Measurements from ENCODE around the gene UBL5.
"Not testable (repeated sequence)": the region's sequence is repeated elsewhere in the genome, so short reads cannot be mapped to it uniquely, and the experiment has no call there.

The UBL5 gene

DNA sequence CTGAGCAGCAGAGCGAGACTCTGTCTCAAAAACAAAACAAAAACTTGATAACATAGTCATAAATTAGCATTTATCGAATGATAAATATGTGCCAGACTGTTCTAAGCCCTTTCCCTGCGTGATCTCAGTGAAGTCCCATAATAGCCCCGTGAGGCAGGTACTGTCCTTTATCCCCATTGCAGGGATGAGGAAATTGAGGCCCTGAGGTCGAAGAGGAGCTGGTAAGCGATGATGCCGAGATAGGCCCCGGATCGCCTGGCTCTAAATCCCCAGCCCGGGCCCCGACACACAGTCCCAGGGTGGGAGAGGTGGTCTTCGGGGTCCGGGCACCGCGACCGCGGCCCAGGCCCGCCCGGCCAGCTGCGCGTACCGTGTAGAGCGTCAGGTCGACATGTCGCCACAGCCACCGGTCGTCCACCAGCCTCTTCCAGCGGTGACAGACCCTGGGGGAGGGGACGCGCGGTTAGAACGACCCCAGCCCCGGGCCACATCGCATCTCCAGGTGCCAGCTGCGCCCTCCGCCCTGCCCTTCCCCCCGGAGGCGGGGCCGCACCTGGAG is 9.5 kb upstream of the UBL5 start:
- in situ Hi-C loops (cut with MboI; ENCODE audit: low pct_unique_long_range_greater_than_20kb, low sequenced_read_pairs, unreplicated experiment) = no loop called here
- DNase-seq (ENCODE audit: low spot score) = no peak
- TF ChIP-seq, protein P1, sequence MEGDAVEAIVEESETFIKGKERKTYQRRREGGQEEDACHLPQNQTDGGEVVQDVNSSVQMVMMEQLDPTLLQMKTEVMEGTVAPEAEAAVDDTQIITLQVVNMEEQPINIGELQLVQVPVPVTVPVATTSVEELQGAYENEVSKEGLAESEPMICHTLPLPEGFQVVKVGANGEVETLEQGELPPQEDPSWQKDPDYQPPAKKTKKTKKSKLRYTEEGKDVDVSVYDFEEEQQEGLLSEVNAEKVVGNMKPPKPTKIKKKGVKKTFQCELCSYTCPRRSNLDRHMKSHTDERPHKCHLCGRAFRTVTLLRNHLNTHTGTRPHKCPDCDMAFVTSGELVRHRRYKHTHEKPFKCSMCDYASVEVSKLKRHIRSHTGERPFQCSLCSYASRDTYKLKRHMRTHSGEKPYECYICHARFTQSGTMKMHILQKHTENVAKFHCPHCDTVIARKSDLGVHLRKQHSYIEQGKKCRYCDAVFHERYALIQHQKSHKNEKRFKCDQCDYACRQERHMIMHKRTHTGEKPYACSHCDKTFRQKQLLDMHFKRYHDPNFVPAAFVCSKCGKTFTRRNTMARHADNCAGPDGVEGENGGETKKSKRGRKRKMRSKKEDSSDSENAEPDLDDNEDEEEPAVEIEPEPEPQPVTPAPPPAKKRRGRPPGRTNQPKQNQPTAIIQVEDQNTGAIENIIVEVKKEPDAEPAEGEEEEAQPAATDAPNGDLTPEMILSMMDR (IDR thresholded peaks at IDR 0.05; ENCODE audit: extremely low read depth, insufficient read depth, missing control alignments) = no peak

DNA sequence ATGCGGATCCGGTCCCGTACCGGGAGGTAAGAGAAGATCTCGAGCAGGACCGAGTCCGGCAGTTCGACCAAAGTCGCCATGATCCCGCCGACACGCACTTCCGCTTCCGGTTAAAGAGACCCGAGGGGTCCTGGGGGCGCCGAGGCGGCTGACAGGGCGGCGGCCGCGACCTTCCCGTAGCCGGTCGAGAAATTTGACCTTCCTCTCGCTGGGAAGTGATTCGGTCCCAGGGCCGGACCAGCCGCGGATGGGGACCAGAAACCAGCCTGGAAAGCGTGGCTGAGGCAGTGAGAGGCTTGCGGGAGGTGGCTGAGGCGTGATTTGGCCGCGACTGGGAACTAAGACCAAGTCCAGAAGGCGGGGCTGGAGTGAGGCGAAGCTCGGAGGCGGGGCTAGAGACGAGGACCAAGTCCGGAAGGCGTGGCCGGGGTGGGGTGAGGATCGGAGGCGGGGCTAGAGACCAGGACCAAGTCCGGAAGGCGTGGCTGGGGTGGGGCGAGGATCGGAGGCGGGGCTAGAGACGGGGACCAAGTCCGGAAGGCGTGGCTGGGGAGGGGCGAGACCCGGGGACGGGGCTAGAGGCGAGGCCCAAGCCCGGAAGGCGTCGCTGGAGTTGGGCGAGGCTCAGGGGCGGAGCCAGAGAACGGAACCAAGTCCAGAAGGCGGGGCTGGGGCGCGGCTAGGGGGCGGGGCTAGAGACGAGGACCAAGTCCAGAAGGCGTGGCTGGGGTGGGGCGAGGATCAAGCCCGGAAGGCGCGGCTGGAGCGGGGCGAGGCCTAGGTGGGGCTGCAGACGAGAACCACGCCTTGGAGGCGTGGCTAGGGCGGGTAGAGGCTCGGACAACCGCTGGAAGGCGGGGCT is 8.8 kb upstream of the UBL5 start, which contains the start of gene FBXL12:
Gene FBXL12 (minus strand): TSS at position 346 of the 862 bp plus-strand sequence. CDS start 266 bp downstream, at position 80.
- in situ Hi-C loops (cut with MboI; ENCODE audit: low pct_unique_long_range_greater_than_20kb, low sequenced_read_pairs, unreplicated experiment) = no loop called here
- peak; percentile 98 for DNase-seq (ENCODE audit: low spot score)
- TF ChIP-seq, protein P1 (IDR thresholded peaks at IDR 0.05; ENCODE audit: extremely low read depth, insufficient read depth, missing control alignments) = no peak

DNA sequence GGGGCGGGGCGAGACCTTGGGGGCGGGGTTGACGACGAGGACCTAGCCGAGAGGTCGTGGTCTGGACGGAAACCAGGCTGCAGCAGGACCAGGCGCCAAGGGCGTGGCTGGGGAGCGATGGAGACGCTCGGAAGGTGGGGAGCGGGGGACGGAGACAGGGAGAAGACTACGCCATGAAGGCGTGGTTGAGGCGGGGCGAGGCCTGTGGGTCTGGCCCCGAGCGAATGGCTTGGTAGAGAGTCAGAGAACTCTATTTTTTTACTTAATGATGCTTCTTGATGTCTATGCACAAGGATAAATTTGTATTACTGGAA is 8.2 kb upstream of the UBL5 start:
- TF ChIP-seq, protein P1 (IDR thresholded peaks at IDR 0.05; ENCODE audit: extremely low read depth, insufficient read depth, missing control alignments) = no peak

DNA sequence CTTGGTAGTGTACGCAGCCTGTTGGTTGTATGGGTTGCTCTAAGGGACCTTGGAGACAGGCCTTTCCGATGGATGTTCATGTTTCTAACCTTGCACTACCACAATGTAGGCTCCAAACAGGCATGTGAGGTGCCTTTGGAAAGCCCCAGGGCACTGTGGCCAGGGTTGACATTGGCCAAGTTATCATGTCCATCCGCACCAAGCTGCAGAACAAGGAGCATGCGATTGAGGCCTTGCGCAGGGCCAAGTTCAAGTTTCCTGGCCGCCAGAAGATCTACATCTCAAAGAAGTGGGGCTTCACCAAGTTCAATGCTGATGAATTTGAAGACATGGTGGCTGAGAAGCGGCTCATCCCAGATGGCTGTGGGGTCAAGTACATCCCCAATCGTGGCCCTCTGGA is 7.7 kb upstream of the UBL5 start:
- DNase-seq (ENCODE audit: low spot score); in situ Hi-C loops (cut with MboI; ENCODE audit: low pct_unique_long_range_greater_than_20kb, low sequenced_read_pairs, unreplicated experiment): not testable (repeated sequence)

More for the DNA sequence above, 8.2 kb upstream of the UBL5 start:
- no peak for DNase-seq (ENCODE audit: low spot score)
- in situ Hi-C loops (cut with MboI; ENCODE audit: low pct_unique_long_range_greater_than_20kb, low sequenced_read_pairs, unreplicated experiment) = no loop called here

DNA sequence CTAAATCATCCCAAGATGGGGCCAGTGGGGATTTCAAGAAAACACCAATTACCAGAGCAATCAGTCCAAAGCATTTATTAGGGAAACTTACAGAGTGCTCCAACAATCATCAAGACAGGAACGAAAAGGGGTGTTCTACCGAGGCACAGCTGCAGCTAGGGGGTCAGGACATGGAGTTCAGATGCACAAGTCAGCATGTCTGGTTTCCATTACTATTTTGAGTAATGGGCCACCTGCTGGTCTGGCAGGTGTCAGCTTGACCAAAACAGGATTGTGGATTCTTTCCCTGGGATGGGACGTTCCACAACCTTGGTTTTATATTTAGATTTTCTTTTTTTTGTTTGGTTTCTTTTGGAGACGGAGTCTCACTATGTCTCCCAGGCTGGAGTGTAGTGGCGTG is 3.9 kb upstream of the UBL5 start:
- in situ Hi-C loops (cut with MboI; ENCODE audit: low pct_unique_long_range_greater_than_20kb, low sequenced_read_pairs, unreplicated experiment) = no loop called here
- no peak for DNase-seq (ENCODE audit: low spot score)
- TF ChIP-seq, protein P1 (IDR thresholded peaks at IDR 0.05; ENCODE audit: extremely low read depth, insufficient read depth, missing control alignments) = no peak

DNA sequence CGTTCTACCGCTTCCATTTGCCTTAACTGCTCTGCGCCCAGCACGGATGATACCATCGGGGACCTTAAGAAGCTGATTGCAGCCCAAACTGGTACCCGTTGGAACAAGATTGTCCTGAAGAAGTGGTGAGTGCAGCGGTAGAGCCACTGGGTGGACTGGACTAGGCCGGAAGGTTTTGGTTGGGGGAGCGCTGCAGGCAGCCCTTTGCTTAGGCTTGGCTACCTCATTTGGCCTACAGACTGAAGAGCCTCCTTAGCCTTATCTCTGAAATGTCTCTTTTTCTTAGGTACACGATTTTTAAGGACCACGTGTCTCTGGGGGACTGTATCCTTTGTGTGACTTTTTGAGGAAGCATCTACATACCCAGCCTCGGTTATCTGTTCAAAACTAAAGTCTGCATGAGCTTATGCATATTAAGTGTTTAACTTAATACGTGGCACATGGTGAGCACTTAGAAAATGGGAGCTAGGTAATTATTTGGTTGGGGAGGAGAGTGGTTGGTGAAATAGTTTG is 889 bp downstream of the UBL5 start:
- TF ChIP-seq, protein P1 (IDR thresholded peaks at IDR 0.05; ENCODE audit: extremely low read depth, insufficient read depth, missing control alignments) = no peak
- DNase-seq (ENCODE audit: low spot score) = no peak
- in situ Hi-C loops (cut with MboI; ENCODE audit: low pct_unique_long_range_greater_than_20kb, low sequenced_read_pairs, unreplicated experiment) = no loop called here

DNA sequence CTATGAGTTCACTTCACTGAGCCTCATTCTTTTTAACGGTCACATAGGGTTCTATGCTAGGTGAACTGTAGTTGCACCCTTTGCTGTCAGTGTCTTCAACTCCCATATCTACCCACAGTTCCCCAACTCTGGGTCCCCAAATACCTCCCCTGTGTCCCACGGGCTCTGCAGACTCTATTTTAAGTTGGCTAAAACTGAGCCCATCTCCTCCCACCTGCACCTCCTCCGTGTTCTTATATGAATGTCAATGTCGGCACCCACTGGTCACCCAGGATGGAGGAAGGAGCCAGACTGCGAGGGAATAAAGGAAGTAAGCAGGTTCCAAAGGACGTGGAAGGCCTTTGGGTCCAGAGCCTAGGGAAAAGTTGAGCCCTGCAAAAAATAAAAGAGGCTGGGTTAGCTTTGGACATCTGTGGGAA is 6.6 kb downstream of the UBL5 start:
- no peak for DNase-seq (ENCODE audit: low spot score)
- TF ChIP-seq, protein P1 (IDR thresholded peaks at IDR 0.05; ENCODE audit: extremely low read depth, insufficient read depth, missing control alignments) = no peak
- in situ Hi-C loops (cut with MboI; ENCODE audit: low pct_unique_long_range_greater_than_20kb, low sequenced_read_pairs, unreplicated experiment) = no loop called here

Data from GM13977 (cell line).